Fibroblast of lung (primary cell): ENCODE results near the gene ATP10B. TPM values are rescaled to one million over a fixed set of nuclear protein-coding genes. Genes with fewer than 3 reads are reported as not detected.
"Not testable (repeated sequence)": the region's sequence is repeated elsewhere in the genome, so short reads cannot be mapped to it uniquely, and the experiment has no call there.

Experiments
- DNase-seq, 2 donors: peaks; one replicate each; pipeline versions ENCODE4 v3.0.0 to v3.0.0-alpha.2; 2010; ENCODE audit warnings: low read depth in 2 of 2
- H2AFZ ChIP-seq: 2 replicates; pipeline ENCODE4 v1.5.1; 2012; ENCODE audit warnings: low read length, control low read depth, inconsistent platforms
- H3K27ac ChIP-seq: 2 replicates; pipeline ENCODE4 v1.5.1; 2011; ENCODE audit warnings: low read length, control low read depth; ENCODE audit not compliant: insufficient read depth
- H3K27me3 ChIP-seq: 2 replicates; pipeline ENCODE4 v1.5.1; 2011; ENCODE audit warnings: mild to moderate bottlenecking, low read length; ENCODE audit not compliant: control insufficient read depth, insufficient read depth
- H3K36me3 ChIP-seq: 2 replicates; pipeline ENCODE4 v1.5.1; 2011; ENCODE audit warnings: low read length; ENCODE audit not compliant: control insufficient read depth, insufficient read depth
- H3K4me1 ChIP-seq: 2 replicates; pipeline ENCODE4 v1.5.1; 2011; ENCODE audit warnings: low read length; ENCODE audit not compliant: control insufficient read depth, insufficient read depth; ENCODE audit errors: extremely low read depth
- H3K4me2 ChIP-seq: 2 replicates; pipeline ENCODE4 v1.5.1; 2011; ENCODE audit warnings: low read length, control low read depth; ENCODE audit not compliant: insufficient read depth; ENCODE audit errors: extremely low read depth
- H3K4me3 ChIP-seq, 4 experiments: fragments of 200-600 bp in 1 of 4; sonication (generic) in 1 of 4; replicated peaks in 1 of 4; 2 replicates each; pipeline ENCODE4 v1.5.1; 2011 to 2016; ENCODE audit warnings: low read length in 4 of 4, low read depth in 3 of 4, mild to moderate bottlenecking in 3 of 4, control low read depth in 2 of 4, inconsistent platforms in 1 of 4, mixed read lengths in 1 of 4; ENCODE audit not compliant: insufficient read depth in 1 of 4; ENCODE audit errors: control extremely low read depth in 1 of 4
- H3K79me2 ChIP-seq: 2 replicates; pipeline ENCODE4 v1.5.1; 2012; ENCODE audit warnings: mild to moderate bottlenecking, low read length, inconsistent platforms; ENCODE audit not compliant: control insufficient read depth, insufficient read depth
- H3K9ac ChIP-seq: 2 replicates; pipeline ENCODE4 v1.5.1; 2011; ENCODE audit warnings: mild to moderate bottlenecking, low read length, control low read depth; ENCODE audit not compliant: insufficient read depth
- H3K9me3 ChIP-seq: 2 replicates; pipeline ENCODE4 v1.5.1; 2012; ENCODE audit warnings: low read depth, low read length; ENCODE audit not compliant: control insufficient read depth, insufficient read depth
- H4K20me1 ChIP-seq: 2 replicates; pipeline ENCODE4 v1.5.1; 2011; ENCODE audit warnings: low read length; ENCODE audit not compliant: control insufficient read depth, insufficient read depth; ENCODE audit errors: extremely low read depth
- CTCF ChIP-seq, 2 donors: IDR thresholded peaks in 1 of 2; conservative IDR thresholded peaks in 1 of 2; 1 replicate in 1 of 2; 2 replicates in 1 of 2; pipeline ENCODE4 v1.5.1; 2011 to 2012; ENCODE audit warnings: low read length in 2 of 2, control low read depth in 1 of 2, inconsistent platforms in 1 of 2, low read depth in 1 of 2, mild to moderate bottlenecking in 1 of 2
- EZH2 ChIP-seq: IDR thresholded peaks from 2 replicates; pipeline ENCODE4 v1.5.1; 2012; ENCODE audit warnings: low read length, control low read depth, mild to moderate bottlenecking; ENCODE audit errors: missing control alignments
- polyA plus RNA-seq, 2 donors: library from polyadenylated mRNA; depleted of rRNA in 1 of 2; stranded (reverse) in 1 of 2; unstranded in 1 of 2; fragments of >200 nt; gene quantifications; 2 replicates each; pipeline ENCODE4 v1.2.1, GENCODE V29; 2011 to 2012; ENCODE audit warnings: missing spikeins in 1 of 2
- total RNA-seq: library from RNA; depleted of rRNA; stranded (reverse); fragments of >200 nt; gene quantifications from 2 replicates; pipeline ENCODE4 v1.2.1, GENCODE V29; 2014

ATP10B gene
- total and polyA plus RNA-seq, 2 donors (not counting 1 experiment from before 2014, with no cell fraction given): not detected

- H3K27me3 ChIP-seq: no peaks in the 10 kb centered on the region
- no peaks in the 10 kb centered on the region for H4K20me1 ChIP-seq
- H3K4me3 ChIP-seq: no peak overlapping the region
- no peak overlapping the region for H3K9ac ChIP-seq
- no peaks in the 10 kb centered on the region for H3K4me1 ChIP-seq
- no peaks in the 10 kb centered on the region for H3K9me3 ChIP-seq
- no peak overlapping the region for H2AFZ ChIP-seq
- DNase-seq: no peak
- H3K36me3 ChIP-seq: no peaks in the 10 kb centered on the region
- H3K4me2 ChIP-seq: no peak overlapping the region
- no peak overlapping the region for H3K27ac ChIP-seq
- H3K79me2 ChIP-seq: no peaks in the 10 kb centered on the region
- TF ChIP-seq EZH2 (no peak), CTCF (conservative IDR thresholded peaks at IDR 0.05 in 1 of 2, IDR thresholded peaks at IDR 0.05 in 1 of 2; ENCODE audit: low read depth in 1 of 2, low read length in 2 of 2) (no peak)
Measured at GRCh38 chr5:160831801-160832200, 20.2 kb downstream of the ATP10B start.

- Histone ChIP-seq H3K27me3 (no peaks in the 10 kb centered on the region), H3K4me3 (no peak overlapping the region), H2AFZ (no peak overlapping the region), H3K9ac (no peak overlapping the region), H4K20me1 (no peaks in the 10 kb centered on the region), H3K4me1 (no peaks in the 10 kb centered on the region), H3K9me3 (no peaks in the 10 kb centered on the region), H3K27ac (no peak overlapping the region), H3K79me2 (no peaks in the 10 kb centered on the region), H3K36me3 (no peaks in the 10 kb centered on the region), H3K4me2 (no peak overlapping the region)
- DNase-seq: no peak
- no peak for TF ChIP-seq EZH2
- TF ChIP-seq CTCF (conservative IDR thresholded peaks at IDR 0.05 in 1 of 2, IDR thresholded peaks at IDR 0.05 in 1 of 2; ENCODE audit: low read depth in 1 of 2, low read length in 2 of 2): no peak
Measured at GRCh38 chr5:160824301-160825001, 27.6 kb downstream of the ATP10B start.

- H4K20me1 ChIP-seq, H3K27ac ChIP-seq, H3K9me3 ChIP-seq, H3K36me3 ChIP-seq, H3K27me3 ChIP-seq, H3K4me1 ChIP-seq, H3K79me2 ChIP-seq, H3K9ac ChIP-seq, H2AFZ ChIP-seq, DNase-seq, H3K4me3 ChIP-seq, H3K4me2 ChIP-seq: not testable (repeated sequence)
Measured at GRCh38 chr5:160812996-160813395, 39.0 kb downstream of the ATP10B start.
